Natural killer cell (primary cell): ENCODE data around the gene SMIM33. TPM values are rescaled to one million over a fixed set of nuclear protein-coding genes. Genes with fewer than 3 reads are reported as not detected.

ENCODE experiments used
- ATAC-seq, 3 donors: fragments of 150-1000 bp in 2 of 3; fragments of 200-7000 bp in 1 of 3; cut with Tn5 transposase; 1 replicate in 1 of 3; 2 replicates in 2 of 3; pipeline ENCODE4 v1.10.0; 2021; ENCODE audit warnings: mild to moderate bottlenecking in 2 of 3, moderate library complexity in 2 of 3
- DNase-seq, 2 donors: peaks; one replicate each; pipeline versions ENCODE4 v3.0.0 to v3.0.0-alpha.2; 2013 to 2021; ENCODE audit warnings: mixed read lengths in 1 of 2
- H3K27ac ChIP-seq: one replicate; pipeline ENCODE4 v1.5.1; 2013; ENCODE audit warnings: mild to moderate bottlenecking, low read length
- H3K27me3 ChIP-seq: one replicate; pipeline ENCODE4 v1.6.1; 2013; ENCODE audit warnings: low read length; ENCODE audit not compliant: control insufficient read depth, insufficient read depth
- H3K36me3 ChIP-seq: one replicate; pipeline ENCODE4 v1.6.1; 2013; ENCODE audit warnings: low read length; ENCODE audit not compliant: control insufficient read depth, insufficient read depth
- H3K4me1 ChIP-seq: one replicate; pipeline ENCODE4 v1.6.1; 2013; ENCODE audit warnings: low read length; ENCODE audit not compliant: control insufficient read depth, insufficient read depth
- H3K4me3 ChIP-seq: one replicate; pipeline ENCODE4 v1.5.1; 2013; ENCODE audit warnings: low read length
- H3K9me3 ChIP-seq: one replicate; pipeline ENCODE4 v1.6.1; 2013; ENCODE audit warnings: low read length; ENCODE audit not compliant: control insufficient read depth, insufficient read depth
- H3K27ac Mint-ChIP-seq, 2 donors: one replicate each; pipeline ENCODE4 v1.8.0; 2022; ENCODE audit warnings: mild to moderate bottlenecking in 2 of 2, mixed read lengths in 2 of 2, moderate library complexity in 1 of 2
- H3K27me3 Mint-ChIP-seq, 2 donors: one replicate each; pipeline ENCODE4 v1.8.0; 2022; ENCODE audit warnings: low read depth in 2 of 2, mixed read lengths in 2 of 2
- H3K36me3 Mint-ChIP-seq: one replicate; pipeline ENCODE4 v1.8.0; 2022; ENCODE audit warnings: mixed read lengths
- H3K4me1 Mint-ChIP-seq, 2 donors: one replicate each; pipeline ENCODE4 v1.8.0; 2022; ENCODE audit warnings: mixed read lengths in 2 of 2
- H3K4me3 Mint-ChIP-seq: one replicate; pipeline ENCODE4 v1.8.0; 2022; ENCODE audit warnings: mild to moderate bottlenecking, moderate library complexity, mixed read lengths
- H3K9me3 Mint-ChIP-seq, 2 donors: one replicate each; pipeline ENCODE4 v1.8.0; 2022; ENCODE audit warnings: mixed read lengths in 2 of 2
- WGBS: methylation state at CpG from one replicate; pipeline ENCODE4 v1.1.7; 2013; ENCODE audit warnings: missing lambda C conversion rate; ENCODE audit not compliant: insufficient coverage; 5-methylcytosine and 5-hydroxymethylcytosine counted together
- intact Hi-C: fragments of 100-400 bp; cut with micrococcal nuclease; formaldehyde crosslinking; loops from one replicate; pipeline ENCODE4 v1.14.2; 2022
- total RNA-seq, 4 donors: library from RNA; stranded (reverse); fragments of 120-200 nt in 1 of 4; gene quantifications; one replicate each; pipeline versions ENCODE4 v1.2.3 to v1.2.4, GENCODE V29; 2013 to 2022
- TF ChIP-seq, protein P1 (sequence below): fragments of 200-600 bp; IDR thresholded peaks from one replicate; pipeline ENCODE4 v1.8.0; 2022; ENCODE audit warnings: antibody characterized with exemption

The SMIM33 gene
- total RNA-seq, result not detected
- 0.14 TPM for total RNA-seq (2013)

DNA sequence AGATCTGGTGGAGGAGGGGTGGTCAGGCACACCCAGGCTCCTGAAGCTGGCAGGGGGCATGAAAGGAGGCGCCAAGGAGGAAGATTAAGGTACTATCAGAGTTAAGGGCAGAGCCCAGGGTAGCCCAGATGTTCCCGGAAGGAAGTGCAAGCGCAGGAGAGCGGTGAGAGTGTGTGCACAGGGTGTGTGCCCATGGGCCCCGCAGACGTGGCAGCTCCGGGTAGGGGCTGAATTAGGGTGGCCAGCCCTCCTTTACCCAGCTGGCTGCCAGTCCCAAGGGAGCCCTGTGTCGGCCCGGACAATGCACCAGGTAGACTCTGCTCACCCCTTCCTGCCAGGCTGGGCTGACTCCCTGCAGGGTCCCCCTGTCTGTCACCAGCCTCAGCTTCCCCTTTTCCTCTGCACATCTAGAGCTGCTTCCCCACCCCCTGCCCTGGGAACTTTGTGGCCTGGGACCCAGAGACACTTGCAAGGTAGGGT lies at the start of gene SMIM33:
SMIM33 (plus strand) TSS at position 184 of the 480 bp plus-strand sequence; CDS start at position 302, 118 bp downstream.
- Mint-ChIP-seq H3K4me3 (peak within 1 kb of the TSS; percentile 86), H3K27ac (peak within 1 kb of the TSS; percentile 37 to 77), H3K36me3 (no peaks in the 10 kb centered on the region), H3K4me1 (peaks cover 64 to 75% of the 10 kb centered on the region in 2 donors), H3K27me3 (no peaks in the 10 kb centered on the region), H3K9me3 (no peaks in the 10 kb centered on the region)
- peaks cover 76% of the 10 kb centered on the region for H3K4me1 ChIP-seq
- peak within 1 kb of the TSS; percentile 12 for H3K27ac ChIP-seq
- WGBS, result 10% methylated on average over 9 of the region's 9 CpGs
- no peaks in the 10 kb centered on the region for H3K9me3 ChIP-seq
- peak; percentile 41 to 63 (median 55) for ATAC-seq
- TF ChIP-seq, protein P1, sequence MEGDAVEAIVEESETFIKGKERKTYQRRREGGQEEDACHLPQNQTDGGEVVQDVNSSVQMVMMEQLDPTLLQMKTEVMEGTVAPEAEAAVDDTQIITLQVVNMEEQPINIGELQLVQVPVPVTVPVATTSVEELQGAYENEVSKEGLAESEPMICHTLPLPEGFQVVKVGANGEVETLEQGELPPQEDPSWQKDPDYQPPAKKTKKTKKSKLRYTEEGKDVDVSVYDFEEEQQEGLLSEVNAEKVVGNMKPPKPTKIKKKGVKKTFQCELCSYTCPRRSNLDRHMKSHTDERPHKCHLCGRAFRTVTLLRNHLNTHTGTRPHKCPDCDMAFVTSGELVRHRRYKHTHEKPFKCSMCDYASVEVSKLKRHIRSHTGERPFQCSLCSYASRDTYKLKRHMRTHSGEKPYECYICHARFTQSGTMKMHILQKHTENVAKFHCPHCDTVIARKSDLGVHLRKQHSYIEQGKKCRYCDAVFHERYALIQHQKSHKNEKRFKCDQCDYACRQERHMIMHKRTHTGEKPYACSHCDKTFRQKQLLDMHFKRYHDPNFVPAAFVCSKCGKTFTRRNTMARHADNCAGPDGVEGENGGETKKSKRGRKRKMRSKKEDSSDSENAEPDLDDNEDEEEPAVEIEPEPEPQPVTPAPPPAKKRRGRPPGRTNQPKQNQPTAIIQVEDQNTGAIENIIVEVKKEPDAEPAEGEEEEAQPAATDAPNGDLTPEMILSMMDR, result no peak
- DNase-seq, result peak in 1 of 2 donors; percentile 68
- peak within 1 kb of the TSS; percentile 15 for H3K4me3 ChIP-seq
- peaks cover 1% of the 10 kb centered on the region for H3K36me3 ChIP-seq
- no peaks in the 10 kb centered on the region for H3K27me3 ChIP-seq
- intact Hi-C loops, result no loop called here

DNA sequence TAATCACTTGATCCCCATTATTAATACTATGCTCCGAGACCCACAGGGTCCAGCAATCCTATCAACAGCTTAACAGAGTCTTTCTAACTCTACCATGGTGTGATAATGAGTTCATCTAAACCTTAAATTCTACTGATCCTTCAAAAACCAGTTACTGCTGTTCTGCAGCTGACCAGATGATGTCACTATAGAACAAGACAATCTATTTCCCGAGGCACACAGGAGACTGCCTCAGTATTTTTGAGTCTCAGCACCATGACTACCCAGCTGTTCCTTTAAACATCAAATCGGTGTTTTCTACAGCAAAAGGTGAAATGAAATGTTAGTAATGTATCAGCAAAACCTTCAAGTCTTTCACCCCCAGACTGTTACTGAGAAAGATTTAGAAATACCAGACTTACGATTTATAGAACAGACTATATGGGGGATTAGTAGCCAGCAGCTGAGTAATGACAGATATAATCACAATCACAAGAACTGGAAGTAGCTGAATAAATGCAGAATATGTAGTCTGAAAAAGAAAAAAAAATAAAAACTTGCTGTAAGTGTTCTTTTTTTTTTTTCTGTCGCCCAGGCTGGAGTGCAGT lies 48.4 kb upstream of the SMIM33 start:
- H3K27ac Mint-ChIP-seq, result peak overlapping the region in 1 of 2 donors; percentile 52
- no peaks in the 10 kb centered on the region for H3K27me3 Mint-ChIP-seq
- Histone ChIP-seq H3K27ac (no peak overlapping the region), H3K4me3 (no peak overlapping the region), H3K36me3 (no peaks in the 10 kb centered on the region), H3K4me1 (no peaks in the 10 kb centered on the region), H3K27me3 (no peaks in the 10 kb centered on the region), H3K9me3 (no peaks in the 10 kb centered on the region)
- TF ChIP-seq, protein P1, result peak; percentile 96
- H3K9me3 Mint-ChIP-seq, result no peaks in the 10 kb centered on the region
- peaks cover 6 to 7% of the 10 kb centered on the region in 2 donors for H3K4me1 Mint-ChIP-seq
- H3K36me3 Mint-ChIP-seq, result peaks cover 7% of the 10 kb centered on the region
- ATAC-seq (peak; percentile 92 to 100 (median 99)), DNase-seq (peak in 1 of 2 donors; percentile 88)
- WGBS, result 18% methylated on average over 2 of the region's 5 CpGs
- no peak overlapping the region for H3K4me3 Mint-ChIP-seq
- intact Hi-C loops, result loop anchor here (1.0 kb wide), 1 partner anchor 91 kb away; no protein-coding TSS in a partner anchor

DNA sequence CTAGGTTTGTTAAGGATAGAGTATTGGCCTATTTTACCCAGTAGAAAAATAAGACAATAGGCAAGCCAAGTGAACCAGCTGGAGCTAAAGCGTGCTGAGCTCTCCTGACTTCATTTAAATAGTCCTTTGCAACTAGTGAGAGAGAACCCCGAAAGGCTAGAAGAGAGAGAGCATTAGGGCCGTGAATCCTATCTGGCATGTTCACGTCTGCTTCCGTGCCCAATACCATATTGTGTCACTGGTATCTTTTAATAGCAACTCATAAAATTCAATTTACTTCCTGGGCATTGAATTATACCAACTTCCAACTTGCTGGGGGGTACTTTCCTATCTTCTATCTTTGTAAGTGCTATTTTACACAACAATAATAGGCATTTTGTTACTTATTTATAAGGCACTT lies 45.3 kb upstream of the SMIM33 start:
- peaks cover 6 to 7% of the 10 kb centered on the region in 2 donors for H3K4me1 Mint-ChIP-seq
- H3K4me3 Mint-ChIP-seq, result no peak overlapping the region
- peaks cover 7% of the 10 kb centered on the region for H3K36me3 Mint-ChIP-seq

More for the DNA sequence above, 45.3 kb upstream of the SMIM33 start:
- 100% methylated on average over 5 of the region's 5 CpGs for WGBS
- Mint-ChIP-seq H3K27ac (no peak overlapping the region), H3K9me3 (no peaks in the 10 kb centered on the region), H3K27me3 (no peaks in the 10 kb centered on the region)
- Histone ChIP-seq H3K36me3 (no peaks in the 10 kb centered on the region), H3K4me1 (no peaks in the 10 kb centered on the region), H3K4me3 (no peak overlapping the region), H3K27ac (no peak overlapping the region), H3K9me3 (no peaks in the 10 kb centered on the region), H3K27me3 (no peaks in the 10 kb centered on the region)
- ATAC-seq (no peak), DNase-seq (no peak)
- intact Hi-C loops, result no loop called here
- TF ChIP-seq, protein P1, result no peak
